K562 (cell line): ENCODE measurements around the gene RNF150. TPM values are rescaled to one million over a fixed set of nuclear protein-coding genes. Genes with fewer than 3 reads are reported as not detected.

Experiments
- ATAC-seq: fragments of 200-7000 bp; cut with Tn5 transposase; 3 replicates; pipeline ENCODE4 v1.9.1; 2020; ENCODE audit warnings: moderate library complexity
- BruUV-seq: library from RNA; stranded (reverse); fragments of 400-500 nt; replicated peaks from 2 replicates; lab custom pipeline; 2021; lab: Mats Ljungman, UMichigan
- CTCF ChIA-PET: fragments of 300-600 bp; formaldehyde crosslinking; extraction: SDS; loops from one replicate; lab custom pipeline; 2021; ENCODE audit warnings: low intra/inter-chr PET ratio; lab: Yijun Ruan, JAX
- POLR2A ChIA-PET: fragments of 300-600, 350-650 bp; sonication (Branson Sonifier 250); formaldehyde crosslinking; extraction: SDS; loops from one replicate; lab custom pipeline; 2021; ENCODE audit warnings: antibody characterized with exemption, inconsistent platforms; lab: Yijun Ruan, JAX
- DNase-seq, 4 experiments: peaks; one replicate each; pipeline versions ENCODE4 v3.0.0 to v3.0.0-alpha.2; 2011 to 2018; ENCODE audit warnings: low spot score in 3 of 4, mixed read lengths in 3 of 4; ENCODE audit errors: extremely low read depth in 1 of 4
- FAIRE-seq: peaks from 2 replicates; lab custom pipeline; 2011; peaks lifted over from hg19 to GRCh38; lab: Jason Lieb, UNC
- H2AFZ ChIP-seq: 2 replicates; pipeline ENCODE4 v1.6.0; 2011; ENCODE audit warnings: low read depth, low read length, control low read depth, inconsistent platforms
- H3K27ac ChIP-seq: fragments of 200-600 bp; 3 replicates; pipeline ENCODE4 v1.8.0; 2011; ENCODE audit warnings: low read depth, mild to moderate bottlenecking, control low read depth, inconsistent platforms, low read length, moderate library complexity, mixed read lengths; ENCODE audit errors: extremely low read depth
- H3K27me3 ChIP-seq, 2 experiments: fragments of 300-600 bp in 1 of 2; 2 replicates in 1 of 2; 3 replicates in 1 of 2; pipeline versions ENCODE4 v1.6.0 to v1.8.0; 2011; ENCODE audit warnings: inconsistent platforms in 2 of 2, low read length in 2 of 2, mild to moderate bottlenecking in 1 of 2, mixed read lengths in 1 of 2, moderate library complexity in 1 of 2; ENCODE audit not compliant: control insufficient read depth in 2 of 2, insufficient read depth in 2 of 2
- H3K36me3 ChIP-seq: fragments of 300-600 bp; 3 replicates; pipeline ENCODE4 v1.8.0; 2011; ENCODE audit warnings: mild to moderate bottlenecking, low read length, inconsistent platforms; ENCODE audit not compliant: control insufficient read depth, insufficient read depth
- H3K4me1 ChIP-seq, 2 experiments: fragments of 200-600 bp in 1 of 2; replicated peaks in 1 of 2; 2 replicates in 1 of 2; 3 replicates in 1 of 2; pipeline versions ENCODE4 v1.5.1 to v1.8.0; 2011; ENCODE audit warnings: inconsistent platforms in 2 of 2, low read length in 2 of 2, mild to moderate bottlenecking in 1 of 2, mixed read lengths in 1 of 2, moderate library complexity in 1 of 2; ENCODE audit not compliant: control insufficient read depth in 2 of 2, insufficient read depth in 2 of 2
- H3K4me2 ChIP-seq: 2 replicates; pipeline ENCODE4 v1.6.1; 2011; ENCODE audit warnings: low read length, control low read depth, inconsistent platforms, mixed read lengths; ENCODE audit not compliant: insufficient read depth
- H3K4me3 ChIP-seq: fragments of 200-600 bp; sonication (generic), shearing (Covaris generic); 2 replicates; pipeline ENCODE4 v1.5.1; 2016; ENCODE audit warnings: control low read depth, inconsistent platforms
- H3K79me2 ChIP-seq: fragments of 200-600 bp; 3 replicates; pipeline ENCODE4 v1.8.0; 2011; ENCODE audit warnings: low read length, inconsistent platforms; ENCODE audit not compliant: control insufficient read depth, insufficient read depth
- H3K9ac ChIP-seq, 2 experiments: 2 replicates each; pipeline versions ENCODE4 v1.6.0 to v1.6.1; 2011; ENCODE audit warnings: low read depth in 2 of 2, low read length in 2 of 2, control low read depth in 1 of 2, inconsistent platforms in 1 of 2, mild to moderate bottlenecking in 1 of 2, mixed read lengths in 1 of 2; ENCODE audit not compliant: insufficient read depth in 1 of 2
- H3K9me1 ChIP-seq: one replicate; pipeline ENCODE4 v1.6.0; 2011; ENCODE audit warnings: inconsistent platforms, mild to moderate bottlenecking, low read length, moderate library complexity; ENCODE audit not compliant: control insufficient read depth, insufficient read depth
- H3K9me3 ChIP-seq: replicated peaks from 2 replicates; pipeline ENCODE4 v1.5.1; 2011; ENCODE audit warnings: low read depth, low read length, inconsistent platforms; ENCODE audit not compliant: control insufficient read depth, insufficient read depth
- H4K20me1 ChIP-seq: replicated peaks from 2 replicates; pipeline ENCODE4 v1.6.1; 2011; ENCODE audit warnings: low read length, inconsistent platforms, mixed read lengths; ENCODE audit not compliant: control insufficient read depth, insufficient read depth
- AFF1 ChIP-seq, 2 experiments: fragments of 450-650 bp; IDR thresholded peaks; 2 replicates each; pipeline ENCODE4 v1.6.1; 2018; ENCODE audit warnings: mild to moderate bottlenecking in 2 of 2, low read depth in 1 of 2; ENCODE audit not compliant: partially characterized antibody in 2 of 2
- ESRRB ChIP-seq: fragments of 250-450 bp; sonication (Bioruptor Pico); IDR thresholded peaks from 2 replicates; pipeline ENCODE4 v1.5.0; 2020; ENCODE audit warnings: mild to moderate bottlenecking, moderate library complexity, borderline replicate concordance
- GATAD2A ChIP-seq: fragments of 450-650 bp; IDR thresholded peaks from 2 replicates; pipeline ENCODE4 v1.6.1; 2017
- MCM3 ChIP-seq: fragments of 450-650 bp; IDR thresholded peaks from 2 replicates; pipeline ENCODE4 v1.6.1; 2016
- MEF2A ChIP-seq: IDR thresholded peaks from 2 replicates; pipeline ENCODE4 v1.6.1; 2011; ENCODE audit warnings: low read depth, mild to moderate bottlenecking, low read length, moderate library complexity; ENCODE audit not compliant: control insufficient read depth
- MEIS2 ChIP-seq: fragments of 450-650 bp; IDR thresholded peaks from 2 replicates; pipeline ENCODE4 v1.6.1; 2014; ENCODE audit warnings: mild to moderate bottlenecking; ENCODE audit not compliant: partially characterized antibody
- MNT ChIP-seq, 2 experiments: fragments of 450-650 bp; conservative IDR thresholded peaks; 2 replicates each; pipeline ENCODE4 v1.6.1; 2017; ENCODE audit warnings: mild to moderate bottlenecking in 2 of 2, moderate library complexity in 2 of 2
- PHTF2 ChIP-seq: fragments of 250-450 bp; sonication (Bioruptor Pico); IDR thresholded peaks from 2 replicates; pipeline ENCODE4 v1.5.0; 2021; ENCODE audit warnings: mild to moderate bottlenecking
- SAP30 ChIP-seq: fragments of 200-600 bp; sonication (generic); IDR thresholded peaks from 2 replicates; pipeline ENCODE4 v1.6.1; 2012; ENCODE audit warnings: borderline replicate concordance, low read depth, mild to moderate bottlenecking, moderate library complexity, low read length, control low read depth, inconsistent platforms; ENCODE audit not compliant: insufficient read depth, poor library complexity, severe bottlenecking
- SMARCA4 ChIP-seq: fragments of 450-650 bp; IDR thresholded peaks from 2 replicates; pipeline ENCODE4 v1.6.1; 2016
- SMC3 ChIP-seq: conservative IDR thresholded peaks from 2 replicates; pipeline ENCODE4 v1.6.1; 2011; ENCODE audit warnings: low read depth, low read length, improper control_type of control experiment; ENCODE audit not compliant: insufficient read depth
- SPI1 ChIP-seq: IDR thresholded peaks from 2 replicates; pipeline ENCODE4 v1.6.1; 2011; ENCODE audit warnings: low read depth, low read length, control low read depth, borderline replicate concordance
- TRIM28 ChIP-seq: fragments of 450-650 bp; IDR thresholded peaks from 2 replicates; pipeline ENCODE4 v1.6.1; 2017
- ZKSCAN8 ChIP-seq: fragments of 200-800 bp; sonication (Bioruptor generic); IDR thresholded peaks from 2 replicates; pipeline ENCODE4 v1.6.1; 2016; ENCODE audit warnings: missing genetic modification characterization, missing compliant biosample characterization
- ZNF395 ChIP-seq: fragments of 200-800 bp; sonication (Bioruptor generic); IDR thresholded peaks from 2 replicates; pipeline ENCODE4 v1.6.1; 2017; ENCODE audit warnings: missing genetic modification characterization, missing compliant biosample characterization
- ZNF57 ChIP-seq: fragments of 450-650 bp; formaldehyde crosslinking; IDR thresholded peaks from 2 replicates; pipeline ENCODE4 v1.4.0; 2020; ENCODE audit warnings: mild to moderate bottlenecking, moderate library complexity
- WGBS: fragments of 100-300 bp; shearing (Covaris generic); methylation state at CpG from one replicate; pipeline ENCODE4 v1.1.6; 2016; ENCODE audit warnings: low coverage, mixed read lengths; ENCODE audit not compliant: insufficient coverage; ENCODE audit errors: missing lambda C conversion rate; 5-methylcytosine and 5-hydroxymethylcytosine counted together
- in situ Hi-C: fragments of 300-500 bp; cut with MboI; formaldehyde crosslinking; loops from 4 replicates; pipeline ENCODE4 v1.15.0; 2018; ENCODE audit warnings: inconsistent platforms, mixed read lengths
- intact Hi-C: fragments of 100-400 bp; cut with micrococcal nuclease; formaldehyde crosslinking; loops from 2 replicates; pipeline ENCODE4 v1.14.2; 2022
- polyA plus RNA-seq, 8 experiments: library from polyadenylated mRNA; depleted of rRNA in 4 of 8; stranded (reverse) in 5 of 8; unstranded in 3 of 8; fragments of >200 nt; fragmentation: Nextera tagmentation in 2 of 8; fragmentation: Illumina TruSeq in 1 of 8; extraction: Ambion mirVana in 2 of 8; extraction: Trizol in 1 of 8; gene quantifications; 2 replicates each; pipeline versions ENCODE4 v1.2.1 to v1.2.3, GENCODE V29; 2011 to 2014; ENCODE audit warnings: inconsistent platforms in 1 of 8, missing spikeins in 1 of 8
- total RNA-seq, 7 experiments: library from RNA; depleted of rRNA in 6 of 7; stranded (reverse); fragments of >200 nt in 6 of 7; fragmentation: Illumina TruSeq in 2 of 7; extraction: Trizol in 2 of 7; gene quantifications; 2 replicates each; pipeline versions ENCODE4 v1.2.1 to v1.2.3, GENCODE V29; 2011 to 2021; ENCODE audit warnings: low replicate concordance in 1 of 7

Gene RNF150
- total and polyA plus RNA-seq, 9 of the 15 experiments (the other 6 are each of a cell fraction or from before 2014, with no cell fraction given) = 0.09 TPM; not detected in 8

DNA sequence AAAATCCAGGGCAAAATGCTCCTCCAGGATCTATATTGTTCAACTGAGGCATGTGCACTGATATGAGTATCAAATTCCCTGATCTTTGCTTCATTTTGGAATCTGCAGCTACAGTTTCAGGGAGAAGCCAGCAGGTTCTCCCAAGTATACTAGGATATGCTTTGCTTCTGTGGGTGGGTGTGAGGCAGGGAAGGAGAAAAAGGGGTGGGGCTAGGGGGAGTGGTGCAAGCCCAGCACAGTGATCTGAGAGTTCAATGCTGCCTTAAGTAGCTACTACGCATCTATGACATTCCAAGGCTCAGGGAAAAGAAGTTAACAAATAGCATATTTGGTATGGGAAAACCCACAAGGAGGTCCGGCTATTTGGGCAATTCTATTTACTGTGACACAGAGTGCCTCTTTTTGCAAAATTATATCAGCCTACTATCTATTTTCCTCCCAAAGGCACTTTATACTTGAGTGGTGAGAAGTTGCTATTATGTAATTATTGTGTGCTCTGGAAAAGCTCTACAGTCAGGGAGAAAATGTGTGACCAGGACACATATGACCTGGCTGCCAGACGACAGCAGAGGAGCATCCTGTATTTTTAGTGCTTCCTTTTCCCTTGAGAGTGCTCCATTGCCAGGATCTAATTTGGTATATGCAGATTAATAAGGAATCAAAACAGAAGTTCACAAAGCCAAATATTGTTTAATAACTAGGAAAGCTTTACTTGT, 162.0 kb downstream of the RNF150 start:
- FAIRE-seq (no peak), ATAC-seq (no peak), DNase-seq (no peak)
- H3K9me3 ChIP-seq = no peaks in the 10 kb centered on the region
- intact Hi-C loops = no loop called here
- no peaks in the 10 kb centered on the region for H4K20me1 ChIP-seq
- 0% methylated on average over 3 of the region's 3 CpGs for WGBS
- no peak overlapping the region for H3K4me2 ChIP-seq
- CTCF ChIA-PET = no interaction called here
- H3K9me1 ChIP-seq = no peaks in the 10 kb centered on the region
- H3K79me2 ChIP-seq = no peaks in the 10 kb centered on the region
- H3K36me3 ChIP-seq = no peaks in the 10 kb centered on the region
- no peak overlapping the region for H3K9ac ChIP-seq
- no peak overlapping the region for H2AFZ ChIP-seq
- no TSS peak for BruUV-seq
- no peak overlapping the region for H3K4me3 ChIP-seq
- POLR2A ChIA-PET = no interaction called here
- in situ Hi-C loops = no loop called here
- no peak overlapping the region for H3K27ac ChIP-seq
- H3K27me3 ChIP-seq = no peaks in the 10 kb centered on the region
- no peaks in the 10 kb centered on the region for H3K4me1 ChIP-seq
- TF ChIP-seq MEIS2 = no peak
- no peak for TF ChIP-seq PHTF2
- no peak for TF ChIP-seq ESRRB (CRISPR knock-in tag)
- no peak for TF ChIP-seq SPI1
- TF ChIP-seq GATAD2A = no peak
- TF ChIP-seq MNT (conservative IDR thresholded peaks at IDR 0.05) = no peak
- TF ChIP-seq SMARCA4 = no peak
- TF ChIP-seq AFF1 (IDR thresholded peaks at IDR 0.05; ENCODE audit: low read depth in 1 of 2, partially characterized antibody in 2 of 2) = no peak
- TF ChIP-seq SMC3 = no peak
- no peak for TF ChIP-seq ZKSCAN8 (CRISPR knock-in tag)
- no peak for TF ChIP-seq SAP30
- TF ChIP-seq MEF2A = no peak
- no peak for TF ChIP-seq ZNF57 (CRISPR knock-in tag)
- no peak for TF ChIP-seq TRIM28
- TF ChIP-seq ZNF395 (CRISPR knock-in tag) = no peak
- TF ChIP-seq MCM3 = no peak
